ENCODE results near the gene TEKTIP1. TPM values are rescaled to one million over a fixed set of nuclear protein-coding genes. Genes with fewer than 3 reads are reported as not detected.

Gene TEKTIP1
- total and polyA plus RNA-seq, 5 donors from 2014 or later, result 0.44 to 10.9 TPM; not detected in 3

GRCh38 chr19:3591876-3592613, 53.1 kb downstream of the TEKTIP1 start:
- Mint-ChIP-seq H3K27me3 (no peaks in the 10 kb centered on the region), H3K27ac (no peak overlapping the region)

DNA sequence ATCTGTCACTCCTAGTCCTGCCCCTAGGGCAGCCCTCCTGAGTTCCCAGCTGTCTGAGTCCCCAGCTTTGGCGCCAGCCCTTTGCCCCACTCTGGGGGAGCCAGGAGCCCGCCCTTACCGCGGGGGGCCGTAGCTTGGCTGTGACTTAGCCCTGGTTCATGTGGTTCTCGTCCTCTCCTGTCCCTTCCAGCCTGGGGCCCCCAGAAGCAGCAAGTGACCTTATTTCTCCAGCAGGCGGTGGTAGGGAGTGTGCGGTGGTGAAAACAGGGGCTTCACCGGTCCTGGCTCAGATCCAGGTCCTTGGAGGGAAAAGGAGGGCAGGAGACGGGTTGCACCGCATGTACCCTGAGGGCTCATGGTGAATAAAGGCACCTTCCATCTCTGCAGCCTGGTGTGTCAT, 54.2 kb downstream of the TEKTIP1 start:
- H3K27me3 ChIP-seq (ENCODE audit: control insufficient read depth, insufficient read depth, low read length), result no peaks in the 10 kb centered on the region
- ATAC-seq (ENCODE audit: low read depth in 2 of 2), result no peak
- Mint-ChIP-seq H3K36me3 (no peaks in the 10 kb centered on the region), H3K27ac (no peak overlapping the region), H3K4me1 (no peaks in the 10 kb centered on the region), H3K9me3 (peaks cover 0 to 1% (median 0%) of the 10 kb centered on the region in 7 donors), H3K4me3 (no peak overlapping the region), H3K27me3 (no peaks in the 10 kb centered on the region)
- H3K36me3 ChIP-seq (ENCODE audit: control insufficient read depth, insufficient read depth, low read length), result no peaks in the 10 kb centered on the region
- H3K4me3 ChIP-seq (ENCODE audit: low read depth, low read length), result no peak overlapping the region
- H3K9me3 ChIP-seq (ENCODE audit: control insufficient read depth in 2 of 2, low read length in 2 of 2), result no peaks in the 10 kb centered on the region
- no peak for DNase-seq
- H3K27ac ChIP-seq (ENCODE audit: insufficient read depth, low read length, poor library complexity, severe bottlenecking), result no peak overlapping the region
- H3K4me1 ChIP-seq (ENCODE audit: control insufficient read depth, insufficient read depth, low read length, poor library complexity, severe bottlenecking), result no peaks in the 10 kb centered on the region

More at GRCh38 chr19:3591876-3592613, 53.1 kb downstream of the TEKTIP1 start:
- ATAC-seq (ENCODE audit: low read depth in 2 of 2) (no peak), DNase-seq (no peak)
- H3K36me3 ChIP-seq (ENCODE audit: control insufficient read depth, insufficient read depth, low read length), result no peaks in the 10 kb centered on the region
- H3K9me3 ChIP-seq (ENCODE audit: control insufficient read depth in 2 of 2, low read length in 2 of 2), result no peaks in the 10 kb centered on the region
- H3K4me3 ChIP-seq (ENCODE audit: low read depth, low read length), result no peak overlapping the region
- no peaks in the 10 kb centered on the region for H3K4me1 Mint-ChIP-seq
- H3K27me3 ChIP-seq (ENCODE audit: control insufficient read depth, insufficient read depth, low read length), result no peaks in the 10 kb centered on the region
- H3K9me3 Mint-ChIP-seq, result peaks cover 0 to 1% (median 0%) of the 10 kb centered on the region in 7 donors
- no peaks in the 10 kb centered on the region for H3K36me3 Mint-ChIP-seq
- no peak overlapping the region for H3K27ac ChIP-seq (ENCODE audit: insufficient read depth, low read length, poor library complexity, severe bottlenecking)
- no peak overlapping the region for H3K4me3 Mint-ChIP-seq
- H3K4me1 ChIP-seq (ENCODE audit: control insufficient read depth, insufficient read depth, low read length, poor library complexity, severe bottlenecking), result no peaks in the 10 kb centered on the region

Other genes starting within 250 kb of the TEKTIP1 start
- gene NFIC, start 172.6 kb upstream of the TEKTIP1 start, total RNA-seq, result 17.8 TPM
- 1 to 10 TPM; 3.7 to 5.8 (median 4.0) TPM for gene NFIC, start 172.6 kb upstream of the TEKTIP1 start, polyA plus RNA-seq
- 1.4 TPM for gene SMIM24, start 58.6 kb upstream of the TEKTIP1 start, total RNA-seq
- gene SMIM24, start 58.6 kb upstream of the TEKTIP1 start, polyA plus RNA-seq, result not detected
- gene SMIM44, start 55.7 kb upstream of the TEKTIP1 start, total RNA-seq, result not detected
- not detected for gene SMIM44, start 55.7 kb upstream of the TEKTIP1 start, polyA plus RNA-seq
- gene DOHH, start 38.5 kb upstream of the TEKTIP1 start, total RNA-seq, result 3.5 TPM
- gene DOHH, start 38.5 kb upstream of the TEKTIP1 start, polyA plus RNA-seq, result 10 to 100 TPM in 2 of 4 donors, 1 to 10 TPM in 2; 6.0 to 13.9 (median 8.9) TPM
- gene FZR1, start 32.9 kb upstream of the TEKTIP1 start, total RNA-seq, result 107 TPM
- gene FZR1, start 32.9 kb upstream of the TEKTIP1 start, polyA plus RNA-seq, result 10 to 100 TPM in 2 of 4 donors, 1 to 10 TPM in 2; 9.1 to 11.4 (median 10.3) TPM
- 63.8 TPM for gene MFSD12, start 18.4 kb downstream of the TEKTIP1 start, total RNA-seq
- gene MFSD12, start 18.4 kb downstream of the TEKTIP1 start, polyA plus RNA-seq, result 10 to 100 TPM; 28.5 to 39.8 (median 33.7) TPM
- 47.8 TPM for gene HMG20B, start 33.8 kb downstream of the TEKTIP1 start, total RNA-seq
- 10 to 100 TPM; 35.4 to 49.3 (median 40.6) TPM for gene HMG20B, start 33.8 kb downstream of the TEKTIP1 start, polyA plus RNA-seq
- gene GIPC3, start 46.3 kb downstream of the TEKTIP1 start, total RNA-seq, result 0.52 TPM
- gene GIPC3, start 46.3 kb downstream of the TEKTIP1 start, polyA plus RNA-seq, result under 1 TPM in 1 of 4 donors, not detected in 3; 0.10 TPM
- 1.7 TPM for gene TBXA2R, start 67.7 kb downstream of the TEKTIP1 start, total RNA-seq
- under 1 TPM in 3 of 4 donors, not detected in 1; 0.19 to 0.85 (median 0.61) TPM for gene TBXA2R, start 67.7 kb downstream of the TEKTIP1 start, polyA plus RNA-seq
- gene CACTIN, start 87.6 kb downstream of the TEKTIP1 start, total RNA-seq, result 32.7 TPM
- 10 to 100 TPM in 1 of 4 donors, 1 to 10 TPM in 3; 2.9 to 10.4 (median 8.9) TPM for gene CACTIN, start 87.6 kb downstream of the TEKTIP1 start, polyA plus RNA-seq
- 28.1 TPM for gene PIP5K1C, start 161.3 kb downstream of the TEKTIP1 start, total RNA-seq
- 1 to 10 TPM; 3.8 to 5.7 (median 4.2) TPM for gene PIP5K1C, start 161.3 kb downstream of the TEKTIP1 start, polyA plus RNA-seq
- 20.6 TPM for gene TJP3, start 169.2 kb downstream of the TEKTIP1 start, total RNA-seq
- 10 to 100 TPM; 22.9 to 34.4 (median 29.9) TPM for gene TJP3, start 169.2 kb downstream of the TEKTIP1 start, polyA plus RNA-seq
- gene APBA3, start 222.5 kb downstream of the TEKTIP1 start, total RNA-seq, result 81.0 TPM
- 10 to 100 TPM; 35.0 to 50.2 (median 44.2) TPM for gene APBA3, start 222.5 kb downstream of the TEKTIP1 start, polyA plus RNA-seq
- 98.0 TPM for gene MRPL54, start 223.5 kb downstream of the TEKTIP1 start, total RNA-seq
- 100 to 1,000 TPM; 143 to 208 (median 177) TPM for gene MRPL54, start 223.5 kb downstream of the TEKTIP1 start, polyA plus RNA-seq
- gene RAX2, start 233.1 kb downstream of the TEKTIP1 start, total RNA-seq, result not detected
- gene RAX2, start 233.1 kb downstream of the TEKTIP1 start, polyA plus RNA-seq, result under 1 TPM in 2 of 4 donors, not detected in 2; 0.08 to 0.09 TPM
- 1.4 TPM for gene MATK, start 247.2 kb downstream of the TEKTIP1 start, total RNA-seq
- 1 to 10 TPM; 1.4 to 4.7 (median 2.3) TPM for gene MATK, start 247.2 kb downstream of the TEKTIP1 start, polyA plus RNA-seq